Measurements from ENCODE around the gene SLC25A21.
"Not testable (repeated sequence)": the region's sequence is repeated elsewhere in the genome, so short reads cannot be mapped to it uniquely, and the experiment has no call there.

Gene SLC25A21

DNA sequence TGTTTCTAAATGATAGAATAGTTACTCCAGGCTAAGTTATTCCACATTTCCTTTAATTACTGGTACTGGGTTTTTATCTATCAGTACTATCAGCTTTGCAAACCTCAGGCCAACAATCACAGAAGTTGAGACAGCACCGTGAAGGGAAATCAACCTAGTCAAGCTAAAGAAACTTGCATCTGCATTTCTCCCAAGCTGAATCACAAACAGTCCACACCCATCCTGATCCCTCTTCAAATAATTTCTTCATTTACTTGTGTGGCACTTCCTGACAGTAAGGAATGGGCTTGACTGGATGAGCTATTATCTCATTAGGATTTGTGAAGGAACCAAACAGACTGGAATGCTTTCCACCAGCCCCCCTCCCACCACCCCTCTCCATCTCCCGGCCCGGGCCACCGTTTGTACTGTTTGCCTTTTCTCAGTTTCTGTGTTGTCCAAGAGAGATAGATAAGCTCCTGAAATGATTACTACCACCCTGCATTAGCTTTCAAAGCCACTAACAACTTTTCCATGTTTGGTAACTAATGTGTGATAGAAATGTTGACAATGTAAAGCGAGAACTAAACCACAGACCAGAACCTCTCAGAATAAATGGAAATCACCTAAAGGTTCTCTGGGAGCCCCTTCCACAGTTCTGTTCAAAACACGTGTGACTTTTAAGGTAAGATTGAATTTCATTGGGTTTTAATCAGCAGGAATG lies 236.3 kb downstream of the SLC25A21 start:
- DNase-seq, result no peak

DNA sequence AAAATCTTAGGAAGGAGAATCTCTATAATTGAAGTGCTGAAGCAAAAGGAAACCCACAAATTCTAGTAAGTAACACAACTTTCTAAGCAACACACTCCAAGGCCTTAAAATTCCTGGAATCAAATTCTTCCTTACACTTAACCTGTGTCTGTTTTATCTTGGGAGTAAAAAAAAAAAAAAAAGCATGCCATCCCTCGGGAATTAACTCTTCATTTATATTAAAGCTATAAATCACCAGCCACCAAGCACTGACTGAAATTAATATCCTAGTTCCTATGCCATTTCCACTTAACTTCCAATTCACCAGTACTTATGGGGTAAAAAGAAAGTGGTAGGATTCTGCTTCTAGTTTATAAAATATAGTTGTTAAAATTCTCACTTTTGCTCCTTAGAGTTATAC lies 238.1 kb downstream of the SLC25A21 start:
- DNase-seq, result no peak

DNA sequence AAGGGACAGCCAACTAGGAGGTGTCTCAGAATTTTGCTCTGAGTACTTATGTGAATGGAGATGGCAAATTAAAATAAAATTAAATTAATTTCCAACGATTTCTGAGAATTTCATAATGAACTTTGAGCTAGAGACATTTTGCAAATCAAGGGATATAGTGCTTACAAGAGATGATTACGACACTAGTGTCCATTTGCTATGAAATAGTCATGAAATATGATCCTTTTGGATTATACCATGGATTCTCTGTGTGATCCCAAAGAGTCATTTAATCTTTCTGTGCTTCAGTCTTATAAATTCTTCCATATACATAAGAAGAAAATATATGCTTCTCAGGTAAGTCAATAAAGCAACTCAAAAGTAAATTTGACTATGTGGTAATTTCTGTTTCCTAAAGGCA lies 240.6 kb downstream of the SLC25A21 start:
- no peak for DNase-seq

DNA sequence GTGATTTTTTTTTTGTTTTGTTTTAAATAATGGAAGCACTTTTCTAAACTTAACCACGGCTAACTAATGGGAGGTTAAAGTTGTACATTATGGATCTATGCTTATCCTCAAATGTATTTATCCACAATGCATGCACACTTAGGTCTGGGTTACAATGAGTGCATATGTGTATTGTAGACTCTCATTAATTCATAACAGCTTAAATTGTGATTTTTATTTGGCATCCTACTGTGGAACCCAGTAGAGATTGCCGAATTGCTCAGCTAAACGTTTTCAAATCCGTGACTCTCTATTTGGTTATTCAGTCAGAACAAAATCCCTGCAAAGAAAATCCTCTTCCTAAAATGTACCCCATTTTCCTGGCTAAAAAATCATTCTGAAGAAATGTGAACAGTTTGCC lies 244.0 kb downstream of the SLC25A21 start:
- no peak for DNase-seq

DNA sequence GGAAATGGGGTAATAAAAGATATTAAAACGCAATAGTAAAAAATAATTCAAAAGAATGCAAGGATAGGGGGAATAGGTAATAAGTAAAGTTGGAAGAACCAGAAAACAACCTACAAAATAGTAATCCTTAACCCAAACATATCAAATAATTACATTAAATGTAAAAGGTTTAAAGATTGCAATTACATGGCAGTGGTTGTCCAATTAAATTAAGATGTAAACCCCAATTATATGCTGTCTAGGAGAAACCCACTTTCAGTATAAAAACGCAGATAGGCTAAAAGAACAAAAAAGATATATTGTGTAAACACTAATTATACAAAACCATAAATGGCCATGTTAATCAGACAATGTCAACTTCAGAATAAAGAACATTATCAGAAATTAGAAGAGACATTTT lies 247.3 kb downstream of the SLC25A21 start:
- no peak for DNase-seq

DNA sequence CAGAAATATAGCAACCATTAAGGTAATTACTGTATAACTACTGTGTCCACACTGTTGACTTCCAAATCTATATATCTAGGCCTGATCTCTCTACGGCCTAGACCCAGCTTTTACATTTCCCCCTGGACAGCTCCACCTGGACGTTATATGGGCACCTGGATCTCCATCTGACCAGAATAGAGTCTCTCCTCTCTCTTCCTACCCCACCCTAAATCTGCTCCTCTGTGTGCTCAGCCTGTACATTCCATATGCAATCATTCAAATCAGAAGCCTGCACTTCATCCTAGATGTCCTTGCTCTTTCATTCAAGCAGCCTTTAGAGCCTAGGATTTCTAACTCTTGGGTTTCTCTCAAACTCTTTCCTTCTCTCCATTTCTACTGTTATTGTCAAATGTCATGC lies 255.7 kb downstream of the SLC25A21 start:
- no peak for DNase-seq

DNA sequence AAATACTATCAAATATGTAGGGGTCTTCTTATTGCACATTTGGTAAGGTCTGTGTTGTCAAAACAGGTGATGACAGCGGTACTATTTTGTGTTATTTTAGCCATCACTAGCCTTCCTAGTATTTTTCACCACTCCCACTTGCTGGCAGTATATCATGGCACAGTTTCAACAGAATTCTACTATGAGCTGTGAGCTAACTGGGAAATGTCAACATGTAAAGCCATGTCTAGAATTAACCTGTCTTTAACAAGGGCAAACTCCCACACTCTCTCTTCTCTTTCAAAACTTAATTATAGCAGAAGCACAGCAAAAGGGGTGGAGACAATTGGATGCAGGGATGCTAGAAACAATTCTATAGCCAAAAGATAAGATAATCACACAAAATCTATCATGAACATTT lies 257.3 kb downstream of the SLC25A21 start:
- no peak for DNase-seq

DNA sequence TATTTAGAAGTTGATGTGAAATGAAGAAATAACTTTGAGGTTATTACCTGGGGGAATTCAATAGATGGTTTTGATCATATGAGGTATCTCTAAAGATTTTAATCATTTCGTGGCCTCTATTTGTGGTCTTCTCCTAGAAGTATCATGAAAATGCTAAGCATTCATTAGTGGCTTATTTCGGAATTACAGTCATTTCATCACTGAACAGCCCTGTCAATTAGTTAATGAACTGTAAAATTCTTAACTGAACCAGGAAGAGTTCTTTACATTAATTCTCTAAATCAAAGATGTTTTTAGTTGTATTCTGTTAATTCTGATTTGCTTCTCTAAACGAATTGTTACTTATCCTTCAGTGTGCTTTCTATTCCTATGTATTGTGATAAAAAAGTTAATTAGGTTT lies 261.8 kb downstream of the SLC25A21 start:
- DNase-seq, result no peak

DNA sequence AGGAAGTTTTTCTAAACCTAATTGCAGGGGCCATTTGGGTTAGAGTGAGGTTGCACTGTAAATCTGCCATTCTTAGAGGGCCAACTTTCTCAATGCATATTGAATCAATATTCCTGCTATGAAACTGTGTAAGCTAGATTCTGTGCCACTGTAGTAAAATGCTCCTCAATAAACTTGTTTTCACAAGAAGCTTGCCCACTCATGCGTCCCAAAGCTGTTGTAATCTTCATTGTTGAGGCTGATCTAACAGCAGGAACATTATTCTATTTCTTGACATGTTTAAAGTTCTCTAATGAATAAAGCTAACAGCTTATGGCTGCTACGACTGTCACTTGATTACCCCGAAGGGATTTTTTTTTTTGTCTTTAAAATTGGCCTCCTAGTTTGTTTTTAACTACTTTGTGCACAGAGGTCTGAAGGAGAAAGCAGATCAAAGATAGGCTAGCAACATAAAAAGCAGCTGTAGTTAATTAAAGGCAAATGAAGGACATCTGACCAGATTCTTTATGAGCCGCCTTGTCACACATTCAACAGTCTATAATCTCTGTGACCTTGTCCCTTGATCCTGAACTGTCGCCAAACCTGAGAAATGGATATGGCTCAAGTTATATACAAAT lies 267.0 kb downstream of the SLC25A21 start:
- DNase-seq, result no peak

DNA sequence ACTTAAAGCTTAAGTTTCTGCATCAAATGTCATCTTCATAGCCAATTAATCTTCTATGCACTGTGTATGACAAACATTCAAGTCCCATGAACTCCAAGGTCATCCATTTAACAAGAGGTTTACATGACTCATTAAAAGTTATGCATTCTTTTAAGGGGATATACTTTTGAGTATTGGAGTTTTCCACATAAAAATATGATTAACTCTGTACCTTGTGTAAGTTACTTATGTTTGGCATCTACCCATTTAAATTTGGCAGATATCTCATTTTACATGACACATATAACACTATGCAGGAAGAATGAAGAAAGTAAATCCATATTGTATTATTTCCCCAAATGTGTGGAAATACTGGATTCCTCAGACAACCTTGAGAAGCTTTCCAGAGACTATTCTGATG lies 270.5 kb downstream of the SLC25A21 start:
- no peak for DNase-seq

DNA sequence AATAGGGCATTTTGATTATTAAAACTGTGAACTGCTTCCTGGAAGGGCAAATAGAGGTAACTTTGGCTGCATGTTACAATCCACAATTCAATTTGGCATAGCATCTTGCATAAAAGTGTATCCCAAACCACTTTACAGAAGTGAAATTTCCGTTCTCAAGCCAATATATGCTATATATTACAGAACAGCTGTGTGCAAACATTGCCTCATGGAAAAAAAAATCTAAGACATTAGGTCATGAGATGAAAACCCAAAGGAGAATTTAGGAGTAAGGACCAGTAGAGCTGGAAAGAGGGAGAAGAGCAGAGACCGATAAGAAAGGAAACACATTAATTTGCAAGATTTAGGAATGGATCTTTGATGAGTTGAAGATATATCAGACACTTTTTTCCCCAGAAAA lies 271.6 kb downstream of the SLC25A21 start:
- DNase-seq, result no peak

DNA sequence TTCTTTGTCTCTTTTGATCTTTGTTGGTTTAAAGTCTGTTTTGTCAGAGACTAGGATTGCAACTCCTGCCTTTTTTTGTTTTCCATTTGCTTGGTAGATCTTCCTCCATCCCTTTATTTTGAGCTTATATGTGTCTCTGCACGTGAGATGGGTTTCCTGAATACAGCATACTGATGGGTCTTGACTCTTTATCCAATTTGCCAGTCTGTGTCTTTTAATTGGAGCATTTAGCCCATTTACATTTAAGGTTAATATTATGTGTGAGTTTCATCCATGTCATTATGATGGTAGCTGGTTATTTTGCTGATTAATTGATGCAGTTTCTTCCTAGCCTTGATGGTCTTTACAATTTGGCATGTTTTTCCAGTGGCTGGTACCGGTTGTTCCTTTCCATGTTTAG lies 276.1 kb downstream of the SLC25A21 start:
- not testable (repeated sequence) for DNase-seq

DNA sequence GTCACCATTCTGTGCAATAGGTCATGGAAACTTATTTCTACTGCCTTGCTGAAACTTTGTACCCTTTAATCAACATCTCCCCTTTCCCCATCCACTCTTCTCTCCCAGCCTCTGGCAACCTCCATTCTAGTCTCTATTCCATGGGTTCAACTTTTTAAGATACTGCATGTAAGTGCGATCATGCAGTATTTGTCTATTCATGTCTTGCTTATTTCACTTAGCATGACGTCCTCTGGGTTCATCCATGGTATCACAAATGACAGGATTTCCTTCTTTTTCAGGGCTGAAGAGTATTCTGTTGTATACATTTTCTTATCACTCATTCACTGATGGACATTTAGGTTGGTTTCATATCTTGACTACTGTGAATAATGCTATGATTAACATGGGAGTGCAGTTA lies 288.4 kb downstream of the SLC25A21 start:
- no peak for DNase-seq

DNA sequence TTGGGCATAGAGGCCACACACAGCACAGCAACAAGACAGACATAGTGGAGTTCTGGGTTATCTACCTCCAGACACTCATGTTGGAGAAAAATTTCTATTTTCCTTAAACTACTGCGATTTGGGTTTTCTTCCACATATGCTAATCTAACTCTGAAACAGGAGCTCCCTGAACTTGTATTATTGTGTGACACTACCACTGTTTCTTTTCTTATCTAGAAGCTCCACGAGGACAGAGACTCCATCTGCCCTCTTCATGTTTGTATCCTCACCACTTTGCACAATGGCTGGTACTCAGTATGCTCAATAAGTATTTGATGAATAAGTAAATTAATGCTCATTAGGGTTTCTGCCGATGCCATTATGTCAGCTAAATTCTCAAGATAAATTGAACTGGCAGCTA lies 292.1 kb downstream of the SLC25A21 start:
- no peak for DNase-seq

DNA sequence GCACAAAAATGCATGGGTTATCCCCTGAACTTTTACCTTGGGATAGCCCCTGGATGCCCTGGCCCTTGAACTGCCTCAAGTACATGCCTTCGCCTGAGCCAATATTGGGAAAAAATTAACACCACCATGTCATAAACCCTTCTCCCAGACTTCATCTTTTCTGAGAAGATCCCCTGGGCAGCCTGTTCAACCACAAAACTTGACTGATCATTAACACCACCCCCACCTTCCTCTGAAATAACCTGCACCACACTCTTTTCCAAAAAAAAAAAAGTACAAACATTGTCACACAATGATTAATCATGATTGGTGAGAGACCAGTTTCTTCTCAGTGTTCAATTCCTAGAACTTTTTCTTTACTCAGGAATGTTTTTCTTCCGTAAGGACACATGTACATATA lies 292.8 kb downstream of the SLC25A21 start:
- no peak for DNase-seq

DNA sequence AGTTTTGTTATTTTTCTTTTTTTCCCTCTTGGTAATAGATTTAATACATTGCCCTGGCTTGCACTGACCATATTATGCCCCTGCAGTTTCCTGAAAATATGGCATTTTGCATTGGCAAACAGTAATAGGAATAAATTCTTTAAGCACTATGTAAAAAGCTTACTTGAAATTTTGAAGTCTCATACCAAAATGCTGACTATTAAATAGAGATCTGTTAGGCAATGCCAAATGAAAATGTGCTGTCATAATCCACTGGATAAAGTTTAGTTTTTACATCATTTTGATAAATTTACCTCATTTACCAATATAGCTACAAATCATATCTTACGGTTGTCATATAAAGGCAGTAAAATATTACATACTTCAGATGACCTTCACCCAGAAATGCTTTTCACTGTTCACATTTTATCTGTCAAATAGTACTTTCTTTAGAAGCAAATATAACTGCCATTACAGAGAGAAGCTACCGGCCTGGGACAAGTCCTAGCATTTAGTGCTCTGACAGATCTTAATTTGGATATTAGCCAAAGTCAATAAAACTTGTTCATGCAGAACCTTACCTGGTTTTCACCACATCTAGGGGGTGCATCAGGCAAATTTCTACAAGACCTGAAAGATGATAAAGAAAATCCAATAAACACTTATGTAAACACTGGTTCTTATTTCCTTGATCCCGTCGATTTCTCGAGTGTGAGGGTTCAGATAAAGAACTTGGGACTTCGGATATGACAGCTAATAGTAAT lies 297.8 kb downstream of the SLC25A21 start:
- DNase-seq, result no peak

DNA sequence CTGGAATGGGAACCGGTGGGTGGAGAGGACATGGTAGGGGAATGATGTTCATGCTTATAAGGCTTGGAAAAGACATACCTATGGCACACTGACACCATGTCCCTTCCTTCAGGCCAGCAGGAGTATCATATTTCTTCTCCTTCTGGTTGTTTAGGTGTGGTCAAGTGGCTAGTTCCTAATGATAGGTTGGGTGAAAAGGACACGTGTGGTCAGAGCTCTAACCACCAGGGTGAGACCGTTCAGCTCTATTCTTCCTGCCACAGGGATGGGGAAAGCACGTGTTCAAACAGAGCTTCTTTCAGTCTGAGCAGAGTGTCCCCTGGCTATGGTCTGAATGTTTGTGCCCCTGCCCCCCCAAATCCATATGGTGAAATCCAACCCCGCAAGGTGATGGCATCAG lies 301.6 kb downstream of the SLC25A21 start:
- no peak for DNase-seq

DNA sequence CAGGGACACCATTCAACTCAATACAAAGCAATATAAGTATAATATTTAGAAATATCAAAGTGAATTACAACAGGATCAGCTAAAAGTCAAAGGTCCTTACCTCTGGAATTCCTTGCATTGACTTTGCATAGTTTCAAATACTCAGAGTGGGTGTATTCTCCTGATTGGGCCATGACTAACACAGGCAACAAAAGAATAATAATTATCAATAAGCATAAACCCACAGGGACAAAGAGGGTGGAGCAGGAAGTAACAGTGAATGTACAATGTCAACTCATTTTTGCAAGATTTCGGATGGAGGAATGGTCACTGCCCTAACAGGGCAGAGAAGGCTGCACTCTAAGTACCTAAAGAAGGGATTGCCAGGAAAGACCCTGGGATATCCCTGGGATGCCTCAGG lies 303.3 kb downstream of the SLC25A21 start:
- DNase-seq, result no peak

DNA sequence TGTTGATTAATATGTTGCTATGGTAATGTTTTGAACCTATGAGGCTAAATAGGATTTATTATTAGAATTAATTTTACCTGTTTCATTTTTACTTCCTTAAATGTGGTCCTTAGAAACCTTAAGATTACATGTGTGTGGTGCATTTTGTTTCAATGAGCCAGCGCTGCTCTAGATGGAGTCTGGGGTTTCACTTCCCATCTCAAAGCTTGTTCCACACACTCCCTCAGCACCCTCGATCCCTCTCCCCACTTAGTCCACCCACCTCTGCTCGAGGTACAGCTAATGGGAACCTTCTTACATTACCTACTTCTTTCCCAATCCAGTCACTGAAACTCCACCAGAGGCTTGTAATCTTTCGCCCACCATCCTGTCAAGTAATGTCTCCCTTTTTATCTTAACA lies 305.5 kb downstream of the SLC25A21 start:
- DNase-seq, result no peak

DNA sequence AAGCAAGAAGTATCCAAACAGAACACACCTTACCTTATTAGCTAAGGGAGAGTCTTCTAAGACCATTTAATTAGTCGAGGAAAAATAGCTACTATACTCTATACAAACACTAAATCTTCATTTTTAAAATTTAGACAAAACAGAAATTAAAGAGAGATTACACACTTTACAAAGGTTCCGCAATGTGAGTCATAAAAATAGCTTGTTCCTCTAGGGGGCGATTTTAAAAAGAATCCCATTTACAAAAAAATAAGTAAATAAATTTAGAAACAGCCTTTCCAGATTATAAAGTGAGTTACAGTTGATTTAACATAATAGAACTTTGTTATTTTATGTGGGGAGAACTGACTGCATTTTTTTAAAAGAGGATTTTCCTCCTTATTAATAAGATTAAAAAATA lies 309.1 kb downstream of the SLC25A21 start:
- DNase-seq, result no peak

DNA sequence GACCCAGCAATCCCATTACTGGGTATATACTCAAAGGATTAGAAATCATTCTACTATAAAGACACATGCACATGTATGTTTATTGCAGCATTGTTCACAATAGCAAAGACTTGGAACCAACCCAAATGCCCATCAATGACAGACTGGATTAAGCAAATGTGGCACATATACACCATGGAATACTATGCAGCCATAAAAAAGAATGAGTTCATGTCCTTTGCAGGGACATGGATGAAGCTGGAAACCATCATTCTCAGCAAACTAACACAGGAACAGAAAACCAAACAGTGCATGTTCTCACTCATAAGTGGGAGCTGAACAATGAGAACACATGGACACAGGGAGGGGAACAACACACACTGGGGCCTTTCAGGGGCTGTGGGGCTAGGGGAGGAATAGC lies 310.2 kb downstream of the SLC25A21 start:
- not testable (repeated sequence) for DNase-seq

DNA sequence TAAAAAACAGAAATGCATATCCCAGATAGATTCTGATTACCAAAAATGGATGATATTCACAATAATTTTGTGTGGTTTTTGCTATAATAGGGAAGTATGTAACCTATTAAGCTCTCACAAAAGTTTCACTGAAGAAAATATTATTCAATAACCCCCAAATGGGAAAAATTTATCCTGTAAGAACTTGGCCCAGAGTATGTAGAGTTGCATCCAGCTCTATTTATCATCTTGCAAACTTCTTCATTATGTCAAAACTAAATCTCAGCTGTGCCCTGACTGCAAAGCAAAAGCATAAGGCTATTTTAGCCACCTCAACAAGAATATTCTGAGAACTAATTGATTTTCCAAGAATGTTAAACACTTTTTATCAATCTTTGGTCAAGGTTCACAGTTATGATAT lies 311.6 kb downstream of the SLC25A21 start:
- DNase-seq, result no peak

DNA sequence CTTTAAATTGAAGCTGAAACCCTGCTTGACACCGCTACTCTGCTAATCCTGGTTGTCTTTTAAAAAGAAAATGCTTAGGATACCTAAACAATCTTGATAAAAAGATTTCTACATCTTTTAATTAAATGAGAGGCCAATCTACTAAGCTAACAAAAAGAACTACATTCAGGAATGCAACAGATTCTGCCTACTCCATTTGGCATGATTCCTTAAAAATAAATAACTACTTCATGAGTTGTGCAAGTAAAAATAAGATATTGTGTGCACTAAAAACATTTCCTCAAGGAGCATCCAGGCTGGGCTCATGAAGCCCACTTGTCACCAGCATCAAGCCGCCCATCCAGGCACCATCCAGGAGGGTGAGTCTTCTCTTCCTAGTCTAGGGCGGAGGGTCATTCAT lies 313.3 kb downstream of the SLC25A21 start:
- DNase-seq, result no peak

DNA sequence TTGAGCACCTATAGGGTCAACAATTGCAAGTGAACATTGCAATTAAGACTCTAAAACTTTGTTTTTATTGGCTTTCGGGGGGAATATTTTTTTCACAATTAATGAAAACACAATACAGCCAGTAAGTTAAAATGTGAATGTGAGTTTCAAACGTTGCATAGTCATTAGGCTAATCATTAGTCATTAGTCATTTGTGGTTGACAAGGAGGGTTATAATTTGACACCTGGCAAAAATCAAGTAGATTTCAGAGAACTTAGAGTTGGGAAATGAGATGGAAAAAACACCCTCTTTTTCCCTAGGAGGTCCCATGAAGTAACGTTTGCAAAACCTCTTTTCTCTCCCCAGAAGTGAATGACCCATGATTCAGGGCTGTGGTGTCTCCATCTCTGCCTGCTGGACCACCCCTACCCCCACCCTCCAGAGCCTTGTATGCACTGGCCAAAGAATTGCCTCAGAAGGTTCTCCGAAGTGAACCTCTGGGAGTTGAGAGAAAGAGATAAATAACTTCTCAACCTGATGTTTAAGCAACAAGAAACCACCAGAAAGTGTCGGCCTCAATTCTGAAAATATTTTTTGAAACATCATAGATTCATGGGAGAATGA lies 314.5 kb downstream of the SLC25A21 start:
- no peak for DNase-seq
